HG02884 (cell line): ENCODE data around the gene SIDT1.
A peak's percentile ranks its signal among the peaks of the same experiment; 100 is the strongest.

Experiments
- ATAC-seq: cut with Tn5 transposase; IDR thresholded peaks from one replicate; pipeline ENCODE4 v1.9.1; 2021; ENCODE audit warnings: mild to moderate bottlenecking, moderate library complexity; ENCODE audit not compliant: unreplicated experiment

The SIDT1 gene

DNA sequence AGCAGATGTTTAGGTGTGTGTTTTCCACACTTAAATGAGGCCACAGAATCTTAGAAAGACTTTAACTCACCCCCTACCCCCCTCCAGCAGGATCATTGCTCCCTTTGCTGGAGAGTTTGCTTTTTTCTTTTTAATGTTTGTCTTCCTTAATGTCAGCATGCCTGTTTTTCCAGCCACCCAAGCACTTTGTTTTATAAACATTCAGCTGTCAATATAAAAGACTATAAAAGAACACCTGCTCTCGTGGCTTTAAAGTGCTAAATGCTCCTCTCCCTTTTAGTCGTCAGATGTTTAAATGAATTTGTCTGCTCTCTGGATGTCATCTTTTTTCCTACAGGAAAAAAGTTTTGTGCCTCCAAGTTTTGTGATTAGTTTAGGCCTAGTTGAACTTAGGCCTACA, 61.7 kb downstream of the SIDT1 start:
- no peak for ATAC-seq

DNA sequence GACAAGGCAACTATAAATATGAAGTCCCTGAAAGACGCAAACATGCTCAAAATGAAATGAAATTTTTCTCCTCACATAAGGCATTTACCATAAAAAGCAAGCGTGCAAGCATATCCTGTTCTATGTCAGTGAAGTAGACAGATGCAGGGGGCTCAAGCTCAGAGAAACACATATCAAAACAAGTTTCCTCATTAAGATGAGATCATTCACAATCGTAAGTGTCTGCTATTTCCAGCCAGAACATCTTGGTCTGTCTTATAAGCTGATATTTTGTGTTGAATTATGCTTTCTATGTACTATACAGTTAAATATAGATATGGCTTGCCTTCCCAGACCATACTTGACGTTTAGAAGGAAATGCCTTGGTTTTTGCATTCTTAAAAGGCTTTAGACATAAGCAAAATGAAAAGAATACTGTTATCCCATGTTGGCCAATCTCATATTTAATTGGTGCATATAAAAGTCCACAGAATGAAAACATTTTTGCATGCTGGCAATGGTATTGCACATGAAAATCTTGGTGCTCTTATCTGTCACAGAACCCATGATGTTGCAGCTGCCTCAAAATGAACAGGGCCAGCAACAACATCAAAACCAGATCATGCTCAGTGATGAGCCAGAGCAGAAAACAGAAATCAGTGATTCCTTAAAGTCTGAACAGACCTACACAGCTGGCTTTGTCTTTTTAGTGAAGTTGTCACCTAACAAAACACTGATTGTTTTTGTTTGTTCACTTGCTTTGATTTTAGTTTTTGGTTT, 65.4 kb downstream of the SIDT1 start:
- ATAC-seq, result no peak

DNA sequence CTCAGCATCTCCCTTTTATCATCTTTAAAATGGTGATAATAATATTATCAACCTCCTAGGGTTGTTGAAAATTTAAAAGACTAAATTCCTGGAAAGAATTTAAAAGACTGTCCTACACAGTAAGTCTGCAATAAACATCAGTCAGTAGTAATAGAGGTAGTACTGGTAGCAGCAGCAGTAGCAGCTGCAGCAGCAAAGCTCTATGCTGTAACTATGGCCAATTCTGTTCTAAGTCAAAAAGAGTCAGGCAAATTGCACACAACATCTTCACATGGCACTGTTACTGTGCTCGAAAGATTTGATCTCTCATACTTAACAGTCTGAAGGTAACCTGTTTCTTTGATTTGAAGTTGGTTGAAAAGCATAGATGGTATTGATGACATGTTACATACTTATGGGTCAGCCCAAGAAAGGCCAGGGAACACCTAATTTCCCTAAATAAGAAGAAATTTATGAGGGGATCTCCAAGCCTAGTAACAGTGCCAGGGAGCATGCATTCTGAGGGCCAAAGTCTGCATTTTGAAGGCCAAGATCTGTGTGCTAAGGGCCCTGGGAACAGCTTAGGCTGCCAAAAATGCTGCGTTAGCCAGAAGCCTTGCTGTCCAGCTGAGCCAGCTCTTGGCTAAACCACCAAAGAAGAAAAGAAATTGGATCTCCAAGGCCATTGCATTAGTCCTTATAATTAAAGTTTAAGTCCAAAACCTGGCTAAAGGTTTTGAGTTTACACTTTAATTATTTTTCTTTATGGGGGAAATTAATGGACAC, 68.2 kb downstream of the SIDT1 start:
- no peak for ATAC-seq

DNA sequence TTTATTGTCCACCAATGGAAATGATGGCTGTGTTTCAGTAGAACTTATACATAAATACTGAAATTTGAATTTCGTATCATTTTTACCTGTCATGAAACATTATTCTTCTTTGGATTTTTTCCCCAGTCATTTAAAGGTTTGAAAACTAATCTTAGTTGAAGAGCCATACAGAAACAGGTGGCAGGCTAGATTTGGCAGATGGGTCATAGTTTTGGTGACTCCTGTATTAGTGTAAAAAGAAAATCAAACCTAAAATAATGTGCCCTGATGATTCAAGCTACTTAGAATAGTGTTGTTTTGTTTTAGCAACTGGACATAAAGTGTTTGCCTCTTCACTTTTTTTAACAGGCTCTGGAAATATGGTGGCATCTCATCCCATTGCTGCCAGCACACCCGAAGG, 68.9 kb downstream of the SIDT1 start:
- ATAC-seq, result no peak

GRCh38 chr3:113602256-113602655, 69.9 kb downstream of the SIDT1 start:
- no peak for ATAC-seq

DNA sequence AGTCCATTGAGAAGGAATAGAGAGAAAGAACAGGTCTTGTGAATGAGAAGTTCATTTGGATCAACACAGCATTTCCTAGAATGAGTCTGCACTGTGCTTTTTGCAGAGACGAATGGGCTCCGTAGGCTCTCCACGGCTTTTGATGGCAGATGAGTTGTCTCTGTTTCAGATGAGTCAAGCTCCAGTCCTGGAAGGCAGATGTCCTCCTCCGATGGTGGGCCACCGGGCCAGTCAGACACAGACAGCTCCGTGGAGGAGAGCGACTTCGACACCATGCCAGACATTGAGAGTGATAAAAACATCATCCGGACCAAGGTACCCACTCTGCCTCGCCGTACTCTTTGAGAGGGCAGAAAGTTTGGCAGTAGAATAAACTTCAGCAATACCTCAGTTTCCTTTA, 70.5 kb downstream of the SIDT1 start:
- ATAC-seq, result no peak

- peak; percentile 99 for ATAC-seq
Observed at GRCh38 chr3:113606539-113607218, 74.3 kb downstream of the SIDT1 start.

GRCh38 chr3:113607219-113607596, 74.9 kb downstream of the SIDT1 start:
- ATAC-seq, result no peak

DNA sequence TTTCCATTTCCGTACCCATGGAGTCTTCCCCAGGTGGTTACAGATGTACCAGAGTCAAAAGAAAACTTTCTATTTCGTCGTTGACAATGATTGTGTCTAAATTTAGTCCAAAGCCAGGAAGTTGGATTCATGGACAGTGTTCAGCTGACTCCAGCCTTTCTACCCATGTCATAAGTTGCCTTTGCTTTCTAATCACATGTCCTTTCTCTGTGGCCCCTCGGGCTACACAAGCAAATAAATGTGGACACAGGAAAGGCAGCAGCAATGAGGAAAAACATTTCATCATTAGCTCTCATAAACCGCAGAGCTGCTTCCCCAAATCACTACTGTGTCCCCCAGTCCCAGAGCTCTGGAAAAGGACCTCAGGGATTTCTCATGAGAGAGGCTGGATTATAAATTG, 82.0 kb downstream of the SIDT1 start:
- ATAC-seq, result no peak

DNA sequence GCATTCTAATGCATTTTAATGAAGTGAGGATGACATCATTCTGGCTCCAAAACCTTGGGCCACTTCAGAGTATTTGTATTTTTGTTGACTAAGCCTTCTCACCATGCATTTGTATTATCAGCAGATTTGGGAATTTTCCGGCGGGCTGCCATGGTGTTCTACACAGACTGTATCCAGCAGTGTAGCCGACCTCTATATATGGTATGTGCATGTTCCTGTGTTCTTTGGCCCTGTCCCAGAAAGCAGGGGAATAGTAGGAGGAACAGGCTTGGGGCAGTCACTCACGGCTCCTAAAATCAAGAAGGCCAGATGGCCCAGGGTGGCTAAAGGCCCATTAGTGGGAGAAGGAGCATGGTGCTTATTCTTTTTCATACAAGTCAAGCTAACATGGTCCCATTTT, 83.6 kb downstream of the SIDT1 start:
- no peak for ATAC-seq

DNA sequence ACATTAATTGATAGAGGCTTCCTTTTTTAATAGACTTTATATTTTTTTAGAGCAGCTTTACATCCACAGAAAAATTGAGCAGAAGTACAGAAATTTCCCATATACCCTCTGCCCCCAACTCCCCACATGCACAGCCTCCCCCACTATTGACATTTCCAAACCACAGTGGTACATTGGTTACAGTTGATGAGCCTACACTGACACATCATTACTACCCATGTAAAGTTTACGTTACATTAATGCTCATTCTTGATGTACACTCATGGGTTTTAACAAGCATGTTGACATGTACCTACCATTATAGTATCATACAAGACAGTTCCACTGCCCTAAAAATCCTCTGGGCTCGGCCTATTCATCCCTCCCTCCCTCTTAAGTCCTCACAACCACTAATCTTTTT, 85.4 kb downstream of the SIDT1 start:
- no peak for ATAC-seq

DNA sequence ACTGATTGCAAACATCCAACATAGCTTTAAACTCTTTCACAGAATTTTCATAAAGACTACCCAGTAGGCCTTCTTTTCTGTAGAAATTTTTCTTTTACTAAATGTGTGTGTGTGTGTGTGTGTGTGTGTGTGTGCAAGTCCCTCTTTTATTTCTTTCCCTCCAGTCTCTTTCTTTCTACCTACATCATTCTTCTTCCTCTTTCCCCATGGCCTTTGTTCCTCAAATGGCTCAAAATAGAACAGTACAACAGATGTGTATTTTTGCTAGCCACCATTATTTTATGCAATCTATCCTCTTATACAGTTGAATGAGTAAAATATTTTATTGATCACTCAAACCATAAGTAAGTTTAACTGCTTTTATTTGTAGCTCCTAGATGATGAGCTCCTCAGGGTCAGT, 87.7 kb downstream of the SIDT1 start:
- ATAC-seq, result no peak

DNA sequence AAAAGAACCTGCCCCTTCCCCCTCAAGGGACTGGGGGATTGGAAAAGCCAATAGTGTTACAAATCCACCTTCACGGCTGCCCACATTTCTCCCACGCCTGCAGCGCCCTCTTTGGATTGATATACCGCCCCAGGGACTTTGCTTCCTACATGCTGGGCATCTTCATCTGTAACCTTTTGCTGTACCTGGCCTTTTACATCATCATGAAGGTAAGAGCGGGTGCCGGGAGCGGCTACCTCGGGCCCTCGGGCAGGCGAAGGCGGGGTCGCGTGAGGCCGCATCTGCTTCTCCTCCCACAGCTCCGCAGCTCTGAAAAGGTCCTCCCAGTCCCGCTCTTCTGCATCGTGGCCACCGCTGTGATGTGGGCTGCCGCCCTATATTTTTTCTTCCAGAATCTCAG, 91.0 kb downstream of the SIDT1 start:
- no peak for ATAC-seq

DNA sequence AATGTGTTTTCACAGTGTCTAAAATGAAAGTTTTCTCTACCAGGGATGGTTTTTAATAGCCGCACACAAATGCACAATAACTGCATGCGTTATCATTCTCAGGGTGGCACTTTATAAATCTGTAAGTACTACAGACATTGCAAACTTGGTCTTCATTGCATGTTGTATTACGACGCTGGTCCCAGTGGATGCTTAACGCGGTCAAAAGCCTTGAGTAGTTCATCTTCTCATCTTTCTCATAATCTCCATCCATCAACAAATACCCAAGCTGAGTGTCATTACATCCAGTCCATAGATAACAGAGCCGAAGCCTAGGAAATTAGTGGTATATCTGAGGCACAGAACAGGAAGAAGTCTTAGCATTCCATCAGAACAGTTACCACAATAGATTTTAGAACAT, 91.5 kb downstream of the SIDT1 start:
- ATAC-seq, result no peak

DNA sequence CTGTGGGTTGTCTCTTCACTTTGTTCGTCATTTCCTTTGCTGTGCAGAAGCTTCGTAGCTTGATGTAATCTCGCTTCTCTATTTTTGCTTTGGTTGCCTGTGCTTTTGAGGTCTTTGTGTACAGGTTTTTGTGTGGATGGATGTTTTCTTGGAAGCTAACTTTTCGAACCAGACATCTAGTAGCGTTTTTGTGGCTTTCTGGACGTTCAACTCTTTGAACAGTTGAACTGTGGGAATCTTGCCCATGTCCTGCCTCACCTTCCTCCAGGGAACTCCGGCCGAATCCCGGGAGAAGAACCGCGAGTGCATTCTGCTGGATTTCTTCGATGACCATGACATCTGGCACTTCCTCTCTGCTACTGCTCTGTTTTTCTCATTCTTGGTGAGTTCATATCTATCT, 93.5 kb downstream of the SIDT1 start:
- ATAC-seq, result no peak

- peak; percentile 80 for ATAC-seq
Observed at GRCh38 chr3:113626503-113627371, 94.4 kb downstream of the SIDT1 start.

GRCh38 chr3:113628316-113628715, 96.0 kb downstream of the SIDT1 start:
- no peak for ATAC-seq

DNA sequence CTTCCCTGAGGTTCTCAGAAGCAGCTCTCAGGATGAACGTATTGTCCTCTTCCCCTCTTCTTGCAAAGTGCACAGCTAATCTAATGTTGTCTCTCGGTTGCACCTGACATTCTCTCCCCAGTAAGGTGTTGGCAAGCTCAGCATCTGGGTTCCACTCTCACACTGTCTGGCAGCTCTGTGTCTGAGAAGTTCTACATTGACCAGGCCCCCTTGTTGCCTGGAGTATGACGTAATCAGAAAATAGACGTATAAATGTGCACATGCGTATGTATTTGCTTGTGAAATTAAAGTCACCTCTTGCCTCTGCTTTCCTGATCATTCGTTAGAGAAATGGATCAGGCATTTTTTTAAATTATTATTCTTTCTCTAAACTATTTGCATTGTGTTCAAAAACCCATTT, 96.4 kb downstream of the SIDT1 start:
- no peak for ATAC-seq

DNA sequence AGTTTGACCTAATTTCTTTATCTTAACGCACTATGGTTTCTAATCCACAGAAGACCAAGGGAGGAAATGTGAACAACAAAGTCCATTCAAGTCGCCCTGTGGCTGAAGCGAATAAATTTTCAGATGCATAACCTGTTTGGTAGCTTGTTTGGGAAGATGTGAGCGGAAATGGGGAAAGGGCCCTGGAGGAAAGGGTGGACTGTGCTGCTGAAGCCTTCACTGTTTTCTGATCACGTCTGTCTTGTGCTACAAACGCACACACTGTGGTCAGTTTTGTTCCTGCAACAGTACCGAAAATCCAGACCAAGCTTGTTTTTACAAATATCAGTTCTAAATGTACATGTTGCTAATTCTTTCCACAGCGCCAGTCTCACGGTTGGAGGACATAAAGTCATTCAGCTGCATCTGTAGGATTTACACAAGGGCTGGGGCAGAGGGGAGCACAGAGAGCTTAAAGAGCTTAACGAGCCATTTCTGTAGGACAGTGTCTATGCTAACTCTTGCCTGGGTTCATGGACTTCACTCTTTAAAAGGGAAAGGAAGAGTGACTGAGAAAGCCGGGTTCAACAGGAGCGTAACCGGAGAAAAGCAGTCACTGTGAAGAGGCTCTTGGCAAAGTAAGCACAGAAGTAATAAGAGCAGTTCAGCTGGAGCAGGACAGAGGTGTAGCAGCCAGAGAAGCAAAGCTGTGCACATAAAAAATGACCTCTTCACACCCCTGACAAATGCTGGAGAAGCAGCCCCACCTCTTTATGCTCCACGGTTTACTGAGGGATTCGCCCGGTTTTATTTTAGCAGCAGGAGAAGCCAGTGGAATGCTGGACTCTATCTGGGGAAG, 97.4 kb downstream of the SIDT1 start:
- no peak for ATAC-seq

DNA sequence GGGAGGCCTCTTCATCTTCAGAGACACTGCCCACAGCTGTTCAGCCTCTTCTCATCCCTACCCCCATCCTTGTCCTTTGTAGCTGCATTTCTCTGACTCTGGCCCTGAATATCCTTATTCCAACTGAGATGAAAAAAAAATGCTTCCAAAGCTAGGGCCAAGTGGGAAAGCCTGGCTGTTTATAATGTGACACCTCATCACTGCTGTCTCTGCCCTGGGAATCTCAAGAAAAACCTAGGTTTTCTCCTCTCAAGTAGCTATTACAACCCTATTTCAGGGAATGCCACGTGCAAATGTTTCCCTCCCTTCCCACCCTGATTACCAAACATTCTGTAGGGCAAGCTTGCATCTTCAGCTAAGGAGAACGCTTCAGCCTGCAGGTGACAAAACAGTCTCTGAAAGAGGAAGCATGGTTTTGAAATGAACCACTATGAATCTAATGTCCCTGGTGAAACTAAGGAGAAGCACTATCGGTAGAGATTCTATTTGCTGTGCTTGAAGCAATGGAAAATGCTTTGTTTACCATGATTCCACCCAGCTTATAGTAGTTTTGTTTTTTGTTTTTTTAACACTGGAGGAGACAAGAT, 98.7 kb downstream of the SIDT1 start:
- ATAC-seq, result peak; percentile 61
